Stimulated activated CD8-positive, alpha-beta memory T cell treated with anti-CD3 and anti-CD28 coated beads, Interleukin-15, amount 100 ng/mL, for 48 hours (primary cell): ENCODE data around the gene AKAP17A.
"Not testable (repeated sequence)": the region's sequence is repeated elsewhere in the genome, so short reads cannot be mapped to it uniquely, and the experiment has no call there.

Experiments
- DNase-seq, 2 donors: peaks; one replicate each; pipeline ENCODE4 v3.0.0-alpha.2; 2020; ENCODE audit warnings: low read depth in 2 of 2

Gene AKAP17A

GRCh38 chrX:1591102-1591862 is at the start of gene AKAP17A:
Gene AKAP17A (plus strand): TSS chrX:1591604. CDS start chrX:1593463, 1,859 bp downstream.
- DNase-seq, result peak; percentile 98 to 99

GRCh38 chrX:1542994-1543725 is 48.2 kb upstream of the AKAP17A start:
- no peak for DNase-seq

GRCh38 chrX:1545776-1546408 is 45.5 kb upstream of the AKAP17A start:
- no peak for DNase-seq

- no peak for DNase-seq
Measured at GRCh38 chrX:1546691-1547251, 44.6 kb upstream of the AKAP17A start.

GRCh38 chrX:1551959-1552546 is 39.4 kb upstream of the AKAP17A start:
- DNase-seq, result no peak

GRCh38 chrX:1554469-1555210 is 36.8 kb upstream of the AKAP17A start:
- no peak for DNase-seq

GRCh38 chrX:1555370-1555769 is 36.0 kb upstream of the AKAP17A start:
- no peak for DNase-seq

- not testable (repeated sequence) for DNase-seq
Measured at GRCh38 chrX:1557442-1557841, 34.0 kb upstream of the AKAP17A start.

- DNase-seq, result no peak
Measured at GRCh38 chrX:1558761-1559468, 32.5 kb upstream of the AKAP17A start.

GRCh38 chrX:1561164-1561563 is 30.2 kb upstream of the AKAP17A start:
- DNase-seq, result no peak

GRCh38 chrX:1564077-1564476 is 27.3 kb upstream of the AKAP17A start:
- not testable (repeated sequence) for DNase-seq

GRCh38 chrX:1564750-1565683 is 26.4 kb upstream of the AKAP17A start:
- no peak for DNase-seq

GRCh38 chrX:1574181-1574580 is 17.2 kb upstream of the AKAP17A start:
- not testable (repeated sequence) for DNase-seq

GRCh38 chrX:1576201-1576992 is 15.0 kb upstream of the AKAP17A start:
- DNase-seq, result no peak

GRCh38 chrX:1577845-1578244 is 13.6 kb upstream of the AKAP17A start:
- DNase-seq, result no peak

GRCh38 chrX:1578511-1579173 is 12.8 kb upstream of the AKAP17A start:
- DNase-seq, result no peak

- peak; percentile 62 to 65 for DNase-seq
Measured at GRCh38 chrX:1581132-1581531, 10.3 kb upstream of the AKAP17A start.
